ENCODE data around the gene NUP93.

NUP93 gene

DNA sequence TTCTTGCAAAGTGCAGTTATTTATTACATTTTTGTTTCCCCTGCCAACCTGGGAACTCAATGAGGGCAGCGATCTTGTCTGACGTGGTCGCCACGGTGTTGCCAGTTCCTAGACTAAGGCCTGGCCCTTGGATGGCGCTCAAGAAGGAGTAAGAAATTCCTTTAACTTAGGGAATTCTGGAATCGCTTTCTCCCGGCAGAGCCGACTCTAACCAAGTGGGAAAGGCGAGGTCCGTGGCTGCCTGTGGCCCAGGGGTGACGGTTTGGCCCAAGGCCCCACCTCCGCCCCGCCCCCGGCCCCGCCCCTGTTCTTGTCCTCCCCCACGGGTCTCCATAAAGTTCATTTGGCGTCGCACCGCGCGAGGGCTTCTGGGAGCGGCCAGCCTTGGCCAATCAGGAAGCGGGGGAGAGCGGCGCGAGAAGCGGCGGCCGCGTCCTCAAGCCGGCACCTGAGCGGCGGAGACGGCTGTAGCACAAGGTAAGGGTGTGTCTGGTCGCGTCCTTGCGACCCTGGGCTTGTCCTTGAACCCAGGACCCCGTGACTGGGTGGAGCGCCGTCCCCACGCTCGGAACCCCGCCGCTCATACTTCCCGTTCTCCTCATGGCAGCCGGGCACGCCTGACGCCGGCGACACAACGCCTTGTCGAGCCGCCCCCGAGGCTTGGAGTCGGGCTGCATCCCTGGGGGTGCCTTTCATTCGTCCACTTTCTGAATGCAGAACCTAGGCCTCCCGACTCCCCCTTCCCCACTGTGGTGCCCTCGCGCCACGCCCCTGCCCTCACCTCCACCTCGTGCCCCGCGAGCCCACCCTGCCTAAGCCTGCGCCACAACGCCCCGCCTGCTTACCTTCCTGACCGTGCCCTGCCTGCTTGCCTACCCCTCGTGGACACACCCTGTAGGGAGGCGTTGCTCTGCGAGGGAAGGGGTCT lies at the start of gene NUP93:
NUP93 (plus strand) TSS at position 395 of the 928 bp plus-strand sequence. CDS start 18,119 bp downstream, outside the sequence.
- DNase-seq (ENCODE audit: low read depth) = peak; percentile 75

DNA sequence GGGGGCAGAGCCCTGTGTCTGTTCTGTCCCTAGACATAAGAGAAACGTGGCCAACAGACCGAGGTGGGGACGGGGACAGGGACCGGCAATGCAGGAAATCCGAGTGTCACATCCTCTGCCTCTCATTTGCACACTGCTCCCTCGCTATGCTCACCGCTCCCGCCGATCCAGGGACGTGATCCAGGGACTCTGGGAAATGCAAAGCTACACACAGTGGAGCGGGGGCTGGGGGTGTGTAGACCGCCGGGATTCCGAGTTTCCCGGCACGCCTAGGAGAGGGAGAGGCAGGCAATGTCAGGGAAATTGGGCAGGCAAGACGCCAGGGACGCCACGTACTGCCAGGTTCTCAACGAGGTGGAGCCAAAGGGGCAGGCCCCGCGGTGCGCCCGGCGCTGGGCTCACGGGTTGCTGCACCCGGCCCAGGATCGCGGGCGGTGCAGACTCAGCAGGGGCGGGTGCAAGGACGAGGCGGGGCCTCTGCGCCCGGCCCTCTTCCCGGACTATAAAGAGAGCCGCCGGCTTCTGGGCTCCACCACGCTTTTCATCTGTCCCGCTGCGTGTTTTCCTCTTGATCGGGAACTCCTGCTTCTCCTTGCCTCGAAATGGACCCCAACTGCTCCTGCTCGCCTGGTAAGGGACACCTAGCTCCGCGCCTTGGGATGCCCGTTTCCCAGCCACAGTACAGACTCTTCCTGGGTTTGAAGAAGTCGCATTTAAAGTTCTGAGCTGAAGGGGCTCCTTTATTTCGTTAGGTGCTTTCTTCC lies 47.8 kb upstream of the NUP93 start, which contains the start of gene MT1X:
MT1X (plus strand) TSS at position 532 of the 764 bp plus-strand sequence; CDS start at position 603, 71 bp downstream.
- peak; percentile 62 for DNase-seq (ENCODE audit: low read depth)

DNA sequence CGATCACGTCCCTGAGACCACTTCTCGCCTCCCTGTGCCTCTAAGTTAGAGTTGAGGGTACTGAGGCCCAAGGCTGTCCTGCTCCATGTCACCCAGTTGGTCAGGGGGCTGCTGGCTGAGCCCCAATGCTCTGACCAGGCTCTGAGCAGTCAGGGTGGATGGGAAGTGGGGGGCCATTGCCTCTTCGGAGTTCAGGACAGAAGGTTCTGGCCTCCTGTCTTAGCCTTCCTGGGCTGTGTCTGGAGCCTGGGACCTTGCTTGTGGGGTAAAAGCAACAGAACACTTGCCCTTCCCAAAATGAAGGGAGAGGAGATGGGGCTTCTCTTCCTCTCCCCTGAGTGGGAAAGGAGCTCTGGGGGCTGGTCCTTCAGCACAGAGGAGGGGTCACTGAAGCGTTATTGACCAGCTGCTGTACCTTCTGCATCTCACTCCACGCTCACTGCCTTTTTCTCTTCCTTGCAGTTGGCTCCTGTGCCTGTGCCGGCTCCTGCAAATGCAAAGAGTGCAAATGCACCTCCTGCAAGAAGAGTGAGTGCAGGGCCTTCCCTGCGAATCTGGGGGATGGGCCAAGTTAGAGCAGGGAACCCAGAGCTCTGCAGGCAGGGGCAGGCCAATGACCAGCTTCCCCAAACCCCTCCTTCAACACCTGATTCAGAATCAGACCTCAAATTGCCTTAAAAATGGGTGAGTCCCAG lies 47.1 kb upstream of the NUP93 start:
- DNase-seq (ENCODE audit: low read depth) = no peak

DNA sequence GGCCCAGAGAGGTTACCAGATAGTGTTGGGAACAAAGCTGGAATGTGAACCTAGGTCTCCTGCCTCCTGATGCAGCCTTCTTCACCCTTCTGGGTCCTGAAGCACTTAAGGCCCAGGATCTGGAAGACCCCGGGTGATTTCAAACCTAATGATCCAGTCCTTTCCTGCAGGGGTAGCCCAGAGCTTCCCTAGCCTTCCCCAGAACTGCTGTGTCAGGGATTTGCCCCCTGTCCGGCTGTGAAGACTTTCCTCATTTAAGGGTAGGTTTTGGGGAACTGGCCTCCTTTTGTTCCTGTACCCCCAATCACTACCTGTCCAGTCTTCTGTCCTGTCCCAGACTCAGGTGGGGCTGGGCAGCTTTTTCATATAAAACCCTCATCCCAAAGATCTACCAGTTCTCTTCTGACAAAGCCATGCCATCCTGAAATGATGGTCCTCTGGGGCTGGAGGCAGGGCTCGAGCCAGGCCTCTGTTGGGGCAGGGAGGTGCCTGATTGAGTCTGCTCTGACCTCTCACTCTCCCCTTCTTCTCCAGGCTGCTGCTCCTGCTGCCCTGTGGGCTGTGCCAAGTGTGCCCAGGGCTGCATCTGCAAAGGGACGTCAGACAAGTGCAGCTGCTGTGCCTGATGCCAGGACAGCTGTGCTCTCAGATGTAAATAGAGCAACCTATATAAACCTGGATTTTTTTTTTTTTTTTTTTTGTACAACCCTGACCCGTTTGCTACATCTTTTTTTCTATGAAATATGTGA lies 46.3 kb upstream of the NUP93 start:
- DNase-seq (ENCODE audit: low read depth) = no peak

DNA sequence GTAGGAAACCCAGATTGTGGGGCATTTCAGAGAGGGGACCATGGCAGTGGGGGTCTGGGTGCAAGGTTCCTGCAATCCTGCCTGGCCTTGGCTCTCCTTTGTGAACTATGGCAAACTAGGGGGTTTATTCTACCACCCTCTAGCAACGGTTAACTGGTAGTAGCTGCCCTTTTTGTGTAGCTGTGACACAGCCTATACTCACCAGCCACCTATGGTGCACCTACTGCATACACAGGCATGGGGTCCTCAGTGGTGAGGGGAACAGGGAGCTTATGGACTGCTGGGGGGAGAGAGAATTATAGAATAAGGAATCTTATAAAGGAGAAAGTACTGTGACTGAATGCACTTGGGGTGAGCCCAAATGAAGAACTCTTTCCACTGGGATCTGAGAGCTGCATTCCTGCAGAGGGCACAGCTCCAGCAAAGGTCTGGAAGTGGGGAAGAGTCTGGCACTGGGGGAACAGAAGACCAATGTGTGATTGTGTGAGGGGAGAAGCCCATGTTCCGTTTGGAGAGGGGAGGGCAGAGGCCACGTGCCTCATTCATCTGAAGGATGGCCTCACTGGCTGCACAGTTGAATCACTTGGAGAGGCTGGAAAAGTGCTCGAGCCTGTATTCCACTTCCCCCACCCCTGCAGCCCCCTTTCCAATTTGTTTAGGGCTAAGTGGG lies 45.5 kb upstream of the NUP93 start:
- DNase-seq (ENCODE audit: low read depth) = no peak

DNA sequence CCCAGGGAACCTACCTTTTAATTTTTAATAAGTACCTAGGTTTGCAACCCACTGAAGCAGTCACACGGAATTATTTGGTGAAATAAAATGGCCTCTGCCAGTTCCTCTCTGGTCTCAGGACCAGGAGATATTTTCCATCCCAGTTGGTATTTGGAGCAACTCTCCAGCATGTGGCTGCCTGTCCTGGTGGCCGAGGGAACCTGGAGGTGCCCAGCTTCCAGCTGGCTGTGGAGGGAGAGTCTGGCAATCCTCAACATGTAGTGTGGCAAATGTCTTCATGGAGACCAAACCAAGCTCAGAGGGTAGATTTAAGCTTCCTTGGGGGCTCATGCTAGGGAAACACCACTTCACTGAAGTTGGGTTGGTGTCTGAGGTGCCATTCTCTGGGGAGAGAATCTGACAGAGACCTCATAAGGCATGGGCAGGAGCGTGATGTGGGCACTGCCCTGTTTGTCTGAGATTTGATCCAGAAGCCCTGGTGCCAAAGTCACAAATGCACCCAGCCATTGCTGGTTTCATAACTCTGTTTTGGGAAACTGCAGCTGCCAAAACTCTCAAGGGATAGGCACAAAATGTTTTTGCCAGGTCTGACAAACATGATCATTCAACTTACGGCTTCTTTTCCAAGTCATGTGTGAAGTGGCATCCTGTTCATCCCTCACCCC lies 44.9 kb upstream of the NUP93 start:
- no peak for DNase-seq (ENCODE audit: low read depth)

DNA sequence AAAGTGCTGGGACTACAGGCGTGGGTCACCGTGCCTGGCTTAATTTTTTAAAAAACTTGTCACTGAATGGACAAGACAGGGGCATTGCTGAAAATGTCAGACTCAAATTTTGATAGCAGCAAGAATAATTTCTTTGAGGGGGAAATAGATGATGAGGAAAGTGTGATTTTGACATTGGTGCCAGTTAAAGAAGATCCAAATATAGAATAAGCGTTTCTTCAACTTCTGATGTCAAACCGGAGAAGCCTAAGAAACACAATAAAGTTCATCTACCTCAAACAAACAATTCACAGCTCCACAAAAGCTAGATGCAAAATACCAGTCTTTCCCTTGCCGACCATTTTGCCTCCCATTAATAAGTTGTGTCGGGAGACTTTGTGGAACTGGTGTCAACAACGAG lies 43.2 kb upstream of the NUP93 start:
- no peak for DNase-seq (ENCODE audit: low read depth)

DNA sequence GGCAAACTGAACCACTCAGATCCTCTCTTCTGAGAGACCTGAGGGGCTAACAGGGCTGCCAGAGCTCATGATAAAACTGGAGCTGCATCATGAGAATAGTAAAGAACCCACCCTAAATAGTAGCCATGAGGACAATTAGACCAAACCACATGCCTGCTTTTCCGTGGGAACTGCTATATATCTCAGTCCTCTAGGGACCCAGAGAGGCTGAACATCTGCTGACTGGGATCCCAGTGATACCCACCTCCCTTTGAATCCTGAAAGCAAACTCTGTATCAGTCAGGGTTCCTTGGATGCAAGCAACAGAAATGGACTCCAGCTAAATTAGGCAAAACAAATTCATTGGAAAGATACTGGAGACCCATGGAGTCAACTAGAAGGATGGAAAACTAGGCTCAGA lies 41.2 kb upstream of the NUP93 start:
- no peak for DNase-seq (ENCODE audit: low read depth)

DNA sequence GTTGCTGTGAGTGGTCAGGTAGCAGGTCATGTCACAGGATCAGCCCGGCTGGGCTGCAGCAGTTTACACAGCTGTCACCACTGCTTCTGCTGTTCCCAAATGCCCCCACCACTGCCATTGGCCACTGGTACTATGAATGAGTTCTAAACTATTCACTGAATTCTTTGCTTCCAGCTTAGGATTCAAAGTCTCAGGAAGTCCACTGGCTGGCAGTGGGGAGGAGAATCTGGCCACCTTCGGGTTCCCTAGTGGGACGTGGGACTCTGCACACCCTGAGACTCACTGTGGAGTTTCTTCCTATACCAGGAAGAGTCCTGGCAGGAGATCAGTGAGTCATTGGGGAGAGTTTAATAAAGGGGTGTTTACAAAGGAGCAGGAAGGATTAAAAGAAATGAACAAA lies 40.8 kb upstream of the NUP93 start:
- no peak for DNase-seq (ENCODE audit: low read depth)

DNA sequence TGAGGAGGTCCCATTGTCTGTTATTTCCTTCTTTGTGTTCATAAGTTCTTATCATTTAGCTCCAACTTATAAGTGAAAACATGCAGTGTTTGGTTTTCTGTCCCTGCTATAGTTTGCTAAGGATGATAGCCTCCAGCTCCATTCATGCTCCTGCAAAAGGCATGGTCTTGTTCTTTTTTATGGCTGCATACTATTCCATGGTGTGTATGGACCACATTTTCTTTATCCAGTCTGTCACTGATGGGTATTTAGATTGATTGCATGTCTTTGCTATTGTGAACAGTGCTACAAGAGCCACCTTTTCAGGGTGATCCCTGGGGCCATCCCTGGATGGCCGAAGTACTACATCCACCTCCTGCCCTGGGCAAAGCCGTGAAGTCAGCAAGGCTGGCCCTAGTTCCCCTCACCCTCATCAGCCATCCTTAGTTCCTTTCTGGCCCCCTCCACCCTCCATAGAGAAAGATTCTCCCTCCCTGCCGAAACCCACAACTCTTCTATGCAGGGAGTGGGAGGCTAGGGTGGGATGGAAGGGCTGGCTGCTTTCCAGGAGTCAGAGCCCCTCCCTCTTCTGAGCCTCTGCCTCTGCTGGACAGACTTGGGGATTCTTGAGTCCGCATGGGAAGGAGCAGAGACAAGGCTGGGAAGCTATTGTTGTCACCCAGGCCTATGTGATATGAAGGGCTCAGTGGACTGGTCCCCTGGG lies 39.4 kb upstream of the NUP93 start:
- no peak for DNase-seq (ENCODE audit: low read depth)

DNA sequence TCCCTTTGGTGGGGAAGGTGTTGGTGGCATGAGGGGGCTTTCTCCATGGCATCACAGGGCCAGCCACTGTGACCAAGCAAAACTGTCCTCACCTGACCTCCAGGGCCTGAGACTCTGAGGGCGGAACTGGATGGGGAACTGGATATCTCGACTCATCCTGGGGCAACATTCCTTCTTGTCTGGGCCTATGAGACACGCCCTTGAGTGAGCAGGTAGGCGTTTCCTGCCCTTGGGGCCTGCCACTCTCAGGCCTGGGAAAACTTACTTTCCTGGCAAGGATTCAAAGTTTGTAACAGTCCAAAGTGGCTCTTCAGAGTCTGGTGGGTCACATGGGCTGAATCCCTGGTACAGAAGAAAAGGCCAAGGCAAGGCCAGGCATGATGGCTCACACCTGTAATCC lies 38.0 kb upstream of the NUP93 start:
- peak; percentile 29 for DNase-seq (ENCODE audit: low read depth)

DNA sequence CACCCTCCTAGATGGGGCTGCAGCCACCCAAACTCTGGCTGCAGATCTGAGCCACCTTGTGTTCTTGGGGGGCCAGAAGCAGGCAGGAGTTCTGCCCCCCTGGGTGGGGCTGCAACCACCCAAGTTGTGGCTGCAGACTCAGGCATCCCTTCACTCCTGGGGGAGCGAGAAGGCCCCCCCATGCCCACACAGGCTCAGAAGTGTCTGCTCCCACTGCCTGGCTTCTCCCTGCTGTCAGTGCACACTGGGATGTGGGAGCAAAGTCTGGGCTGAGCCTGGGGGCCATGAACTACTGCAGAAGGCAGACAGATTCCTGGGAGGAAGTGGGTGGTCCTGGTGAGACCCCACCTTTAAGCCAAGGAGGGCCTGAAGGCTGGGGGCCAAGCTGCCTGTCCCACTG lies 34.7 kb upstream of the NUP93 start:
- no peak for DNase-seq (ENCODE audit: low read depth)

DNA sequence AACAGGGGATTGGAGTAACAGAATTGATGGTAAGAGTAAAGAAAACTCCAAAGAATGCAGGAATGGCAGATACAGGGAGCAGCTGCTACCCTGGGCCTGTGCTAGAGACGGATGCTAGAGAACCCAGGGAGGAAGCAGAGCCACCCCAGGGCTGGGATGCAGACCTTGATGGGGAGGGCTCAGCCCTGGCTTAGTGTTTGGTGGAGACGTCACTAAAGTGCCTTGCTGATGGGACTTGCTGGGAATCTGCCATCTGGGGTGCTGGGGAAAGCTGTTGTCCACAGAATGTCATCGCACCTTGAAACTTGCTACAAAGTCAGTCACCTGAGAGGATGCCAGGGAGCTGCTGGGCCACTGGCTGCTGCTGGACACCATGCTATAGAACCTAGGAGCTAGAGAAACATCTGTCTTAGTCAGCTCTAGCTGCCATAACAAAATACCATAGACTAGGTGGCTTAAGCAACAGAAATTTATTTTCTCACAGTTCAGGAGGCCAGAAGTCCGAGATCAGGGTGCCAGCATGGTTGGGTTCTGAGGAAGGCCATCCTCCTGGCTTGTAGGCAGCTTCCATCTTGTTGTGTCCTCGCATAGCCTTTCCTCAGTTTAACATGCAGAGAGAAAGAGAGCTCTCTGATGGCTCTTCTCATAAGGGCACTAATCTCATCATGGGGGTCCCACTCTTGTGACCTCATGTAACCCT lies 32.3 kb upstream of the NUP93 start:
- no peak for DNase-seq (ENCODE audit: low read depth)

DNA sequence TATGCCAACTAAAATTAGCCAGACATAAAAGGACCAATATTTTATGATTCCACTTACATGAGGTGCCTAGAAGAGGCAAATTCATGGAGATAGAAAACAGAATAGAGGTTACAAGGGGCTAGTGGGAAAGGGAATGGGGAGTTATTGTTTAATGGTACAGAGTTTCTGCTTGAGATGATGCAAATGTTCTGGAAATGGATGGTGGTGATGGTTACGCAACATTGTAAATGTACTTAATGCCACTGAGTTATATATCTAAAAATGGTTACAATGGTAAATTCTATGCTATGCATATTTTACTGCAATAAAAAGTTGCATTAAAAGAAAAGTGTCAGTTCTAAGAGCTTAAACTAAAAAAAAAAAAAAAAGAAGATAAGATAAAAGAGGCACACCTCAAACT lies 29.7 kb upstream of the NUP93 start:
- no peak for DNase-seq (ENCODE audit: low read depth)

DNA sequence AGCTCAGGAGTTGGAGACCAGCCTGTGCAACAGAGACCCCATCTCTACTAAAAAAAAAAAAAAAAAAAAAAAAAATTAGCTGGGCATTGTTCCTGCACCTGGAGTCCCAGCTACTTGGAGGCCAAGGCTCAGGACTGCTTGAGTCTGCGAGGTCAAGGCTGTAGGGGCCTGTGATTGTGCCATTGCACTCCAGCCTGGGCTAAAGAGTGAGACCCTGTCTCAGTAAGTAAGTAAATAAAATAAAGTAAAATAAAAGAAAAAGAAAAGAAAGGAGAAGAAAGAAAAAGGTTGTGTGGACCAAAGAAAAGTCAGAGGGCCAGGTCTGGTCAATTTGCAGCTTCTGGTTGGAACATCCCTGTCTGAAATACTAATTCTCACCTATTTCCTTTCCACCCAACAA lies 29.3 kb upstream of the NUP93 start:
- DNase-seq (ENCODE audit: low read depth) = no peak

DNA sequence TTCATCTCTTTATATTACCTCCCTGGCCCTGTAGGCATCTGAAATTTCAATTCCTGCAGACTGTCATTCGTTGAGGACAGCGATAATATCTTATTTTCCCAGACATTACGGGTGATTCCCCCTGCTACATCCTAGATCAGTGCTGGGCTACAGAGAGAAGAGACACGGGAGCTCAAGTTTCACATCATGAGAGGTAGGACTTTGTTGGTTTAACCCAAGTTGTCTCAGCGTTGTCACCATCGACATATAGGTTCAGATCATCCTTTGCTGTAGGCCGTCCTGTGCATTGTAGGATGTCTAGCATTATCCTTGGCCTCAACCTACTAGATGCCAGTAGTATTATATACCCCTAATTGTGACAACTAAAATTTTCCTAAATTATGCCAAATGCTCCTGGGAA lies 28.4 kb upstream of the NUP93 start:
- DNase-seq (ENCODE audit: low read depth) = no peak

DNA sequence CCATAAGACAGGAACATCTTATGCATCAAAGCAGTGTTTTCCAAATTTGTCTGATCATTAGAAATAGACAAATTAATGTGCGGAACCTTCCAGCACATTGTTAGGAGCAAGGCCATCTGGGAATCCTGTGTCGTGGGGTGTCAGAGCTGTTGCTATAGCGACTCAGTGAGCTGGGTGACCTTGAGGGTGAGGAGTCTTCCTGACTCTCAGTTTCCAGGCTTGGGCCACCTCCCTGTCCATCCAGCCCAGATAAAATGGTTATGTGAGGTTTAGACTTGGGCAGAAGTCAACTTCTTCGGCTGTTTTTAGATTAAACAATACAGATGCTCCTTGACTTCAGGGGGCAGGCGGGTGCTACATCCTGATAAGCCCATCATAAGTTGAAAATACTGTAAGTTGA lies 27.1 kb upstream of the NUP93 start:
- DNase-seq (ENCODE audit: low read depth) = no peak

DNA sequence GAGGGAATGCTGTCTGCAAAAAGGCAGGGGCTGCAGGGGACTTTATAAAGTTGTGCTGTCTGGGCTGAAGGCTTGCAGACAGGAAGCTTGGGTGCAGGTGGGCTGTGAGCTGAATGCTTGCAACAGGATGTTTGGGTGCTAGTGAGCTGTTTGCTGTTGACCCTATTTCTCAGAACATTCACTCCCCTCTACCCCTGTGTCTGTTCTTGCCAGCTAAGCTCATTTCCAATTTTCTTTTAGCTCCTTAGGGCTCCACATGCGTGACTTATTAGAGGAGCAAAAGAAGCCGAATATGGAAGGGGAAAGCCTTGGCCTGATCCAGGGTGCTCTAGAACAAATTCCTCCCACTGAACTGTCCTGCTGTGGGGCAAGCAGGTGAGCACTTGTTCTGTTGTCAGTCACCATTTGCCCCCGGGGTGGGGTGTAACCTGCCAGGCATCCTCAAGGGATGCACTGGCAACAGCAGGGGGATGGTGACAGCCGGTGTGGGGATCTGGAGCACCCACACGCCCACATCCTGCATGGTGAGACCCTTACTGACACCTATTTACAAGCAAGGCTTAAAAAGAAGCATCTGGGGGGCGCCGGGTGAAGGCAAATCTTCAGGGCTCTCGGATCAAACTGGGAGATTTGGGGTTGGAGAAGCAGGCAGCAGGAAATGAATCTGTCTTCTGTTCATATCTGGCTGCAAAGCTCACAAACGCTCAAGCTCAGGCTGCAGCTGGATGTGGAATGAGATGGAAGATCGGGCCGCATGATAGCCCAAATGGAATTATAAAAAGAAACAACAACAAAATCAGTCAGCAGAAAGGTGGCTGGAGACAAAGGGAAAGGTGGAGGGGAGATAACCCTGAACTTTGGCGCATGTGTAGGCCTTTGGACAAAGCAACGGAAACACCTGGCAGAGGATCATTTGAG lies 21.1 kb upstream of the NUP93 start:
- no peak for DNase-seq (ENCODE audit: low read depth)

Data from HS-27A (cell line).